HUES48 (cell line): ENCODE measurements around the gene TNNI3.
A peak's percentile ranks its signal among the peaks of the same experiment; 100 is the strongest.
"Not testable (repeated sequence)": the region's sequence is repeated elsewhere in the genome, so short reads cannot be mapped to it uniquely, and the experiment has no call there.

Experiments
- H3K27ac ChIP-seq: one replicate; pipeline ENCODE4 v1.7.0; 2013; ENCODE audit warnings: low read depth, low read length, inconsistent platforms
- H3K27me3 ChIP-seq: 2 replicates; pipeline ENCODE4 v1.6.1; 2013; ENCODE audit warnings: mild to moderate bottlenecking, low read length; ENCODE audit not compliant: control insufficient read depth, insufficient read depth
- H3K36me3 ChIP-seq: 2 replicates; pipeline ENCODE4 v1.6.1; 2013; ENCODE audit warnings: low read length; ENCODE audit not compliant: control insufficient read depth, insufficient read depth
- H3K4me1 ChIP-seq: 2 replicates; pipeline ENCODE4 v1.6.1; 2013; ENCODE audit warnings: mild to moderate bottlenecking, low read length; ENCODE audit not compliant: control insufficient read depth, insufficient read depth
- H3K4me3 ChIP-seq: 2 replicates; pipeline ENCODE4 v1.5.1; 2013; ENCODE audit warnings: mild to moderate bottlenecking, low read depth, low read length
- H3K9ac ChIP-seq: 2 replicates; pipeline ENCODE4 v1.6.1; 2013; ENCODE audit warnings: mild to moderate bottlenecking, low read depth, low read length, moderate library complexity
- H3K9me3 ChIP-seq: 2 replicates; pipeline ENCODE4 v1.6.1; 2013; ENCODE audit warnings: low read length; ENCODE audit not compliant: control insufficient read depth, insufficient read depth

The TNNI3 gene

GRCh38 chr19:55157064-55157908, at the start of gene TNNI3:
Gene TNNI3 (minus strand): TSS chr19:55157732. CDS start chr19:55157589, 143 bp downstream.
- Histone ChIP-seq H3K36me3 (0 out of 2 replicates have a peak, but pooled peaks cover 4% of the 10 kb centered on the region), H3K9ac (no peak within 1 kb of the TSS), H3K4me1 (peaks cover 9% of the 10 kb centered on the region), H3K27me3 (peaks cover 13% of the 10 kb centered on the region), H3K4me3 (peak within 1 kb of the TSS; percentile 72), H3K27ac (no peak within 1 kb of the TSS), H3K9me3 (0 out of 2 replicates have a peak, but pooled peaks cover 1% of the 10 kb centered on the region)

- no peaks in the 10 kb centered on the region for H3K36me3 ChIP-seq
- no peak overlapping the region for H3K27ac ChIP-seq
- H3K4me1 ChIP-seq: 0 out of 2 replicates have a peak, but pooled peaks cover 5% of the 10 kb centered on the region
- H3K9ac ChIP-seq: no peak overlapping the region
- no peaks in the 10 kb centered on the region for H3K9me3 ChIP-seq
- no peaks in the 10 kb centered on the region for H3K27me3 ChIP-seq
- peak overlapping the region; percentile 33; the same call in 1 of the 2 replicates for H3K4me3 ChIP-seq
Observed at GRCh38 chr19:55206664-55207500, 49.4 kb upstream of the TNNI3 start.

- not testable (repeated sequence) for H3K27me3 ChIP-seq, H3K27ac ChIP-seq, H3K9me3 ChIP-seq, H3K4me3 ChIP-seq, H3K4me1 ChIP-seq, H3K36me3 ChIP-seq, H3K9ac ChIP-seq
Observed at GRCh38 chr19:55202199-55202598, 44.7 kb upstream of the TNNI3 start.

GRCh38 chr19:55199620-55200204, 42.2 kb upstream of the TNNI3 start:
- H3K4me3 ChIP-seq: no peak overlapping the region
- no peaks in the 10 kb centered on the region for H3K9me3 ChIP-seq
- H3K27me3 ChIP-seq: no peaks in the 10 kb centered on the region
- H3K36me3 ChIP-seq: no peaks in the 10 kb centered on the region
- H3K4me1 ChIP-seq: no peaks in the 10 kb centered on the region
- H3K27ac ChIP-seq: no peak overlapping the region
- no peak overlapping the region for H3K9ac ChIP-seq

GRCh38 chr19:55198651-55199050, 41.1 kb upstream of the TNNI3 start:
- H3K4me1 ChIP-seq: no peaks in the 10 kb centered on the region

DNA sequence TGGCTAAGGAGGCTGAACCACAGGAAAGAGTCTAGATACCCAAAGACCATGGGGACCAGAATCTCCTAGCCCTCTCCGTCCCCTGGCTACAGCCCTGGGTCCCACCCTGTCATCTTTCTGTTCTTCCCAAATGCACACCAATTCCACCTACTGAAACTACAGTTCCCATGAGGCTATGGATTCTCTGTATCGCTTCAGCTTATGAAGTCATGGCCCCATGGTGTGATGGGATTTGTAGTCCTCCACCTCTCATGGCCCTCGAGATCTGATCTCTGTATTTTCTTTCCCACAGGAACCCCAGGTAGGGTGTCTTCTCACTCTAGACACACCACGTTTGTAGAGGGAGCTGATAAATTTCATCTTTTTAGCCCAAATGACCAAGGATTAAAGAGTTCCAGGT, 40.0 kb upstream of the TNNI3 start:
- Histone ChIP-seq H3K9ac (no peak overlapping the region), H3K27me3 (no peaks in the 10 kb centered on the region), H3K4me1 (no peaks in the 10 kb centered on the region), H3K4me3 (no peak overlapping the region), H3K36me3 (no peaks in the 10 kb centered on the region), H3K27ac (no peak overlapping the region), H3K9me3 (no peaks in the 10 kb centered on the region)

More at GRCh38 chr19:55198651-55199050, 41.1 kb upstream of the TNNI3 start:
- no peak overlapping the region for H3K4me3 ChIP-seq
- H3K36me3 ChIP-seq: no peaks in the 10 kb centered on the region
- no peaks in the 10 kb centered on the region for H3K9me3 ChIP-seq
- H3K9ac ChIP-seq: no peak overlapping the region
- no peak overlapping the region for H3K27ac ChIP-seq
- H3K27me3 ChIP-seq: no peaks in the 10 kb centered on the region

DNA sequence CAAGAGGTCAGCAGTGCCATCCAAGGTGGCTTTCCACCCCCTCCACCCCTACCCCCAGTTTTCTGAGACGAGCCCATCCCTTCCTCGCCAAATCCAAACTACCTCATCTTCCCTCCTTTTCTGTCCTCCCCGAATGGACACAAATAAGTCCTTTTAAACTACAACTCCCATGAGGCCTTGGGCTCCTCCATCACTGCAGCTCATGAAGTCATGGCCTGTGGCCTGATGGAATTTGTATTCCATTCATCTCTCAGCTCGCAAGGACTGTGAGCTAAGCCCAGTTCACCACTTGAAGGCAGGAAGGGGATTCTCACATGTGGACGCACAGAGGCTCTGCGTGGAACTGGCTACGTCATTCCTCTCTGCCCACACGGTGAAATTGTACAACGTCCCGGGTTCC, 39.3 kb upstream of the TNNI3 start:
- no peaks in the 10 kb centered on the region for H3K4me1 ChIP-seq
- H3K9ac ChIP-seq: no peak overlapping the region
- H3K27me3 ChIP-seq: no peaks in the 10 kb centered on the region
- no peaks in the 10 kb centered on the region for H3K36me3 ChIP-seq
- H3K27ac ChIP-seq: no peak overlapping the region
- no peak overlapping the region for H3K4me3 ChIP-seq
- H3K9me3 ChIP-seq: no peaks in the 10 kb centered on the region

GRCh38 chr19:55193481-55193880, 35.9 kb upstream of the TNNI3 start:
- Histone ChIP-seq H3K36me3 (no peaks in the 10 kb centered on the region), H3K9ac (no peak overlapping the region), H3K4me1 (no peaks in the 10 kb centered on the region), H3K4me3 (no peak overlapping the region), H3K27ac (no peak overlapping the region), H3K27me3 (no peaks in the 10 kb centered on the region), H3K9me3 (no peaks in the 10 kb centered on the region)

- Histone ChIP-seq H3K36me3 (no peaks in the 10 kb centered on the region), H3K4me1 (no peaks in the 10 kb centered on the region), H3K27me3 (no peaks in the 10 kb centered on the region), H3K9ac (no peak overlapping the region), H3K4me3 (no peak overlapping the region), H3K9me3 (no peaks in the 10 kb centered on the region), H3K27ac (no peak overlapping the region)
Observed at GRCh38 chr19:55189403-55189835, 31.9 kb upstream of the TNNI3 start.

- no peak overlapping the region for H3K9ac ChIP-seq
- no peaks in the 10 kb centered on the region for H3K4me1 ChIP-seq
- no peaks in the 10 kb centered on the region for H3K27me3 ChIP-seq
- H3K9me3 ChIP-seq: no peaks in the 10 kb centered on the region
- no peaks in the 10 kb centered on the region for H3K36me3 ChIP-seq
- no peak overlapping the region for H3K27ac ChIP-seq
- no peak overlapping the region for H3K4me3 ChIP-seq
Observed at GRCh38 chr19:55188625-55189024, 31.1 kb upstream of the TNNI3 start.
